Measurements from ENCODE around the gene RAB43.

Gene RAB43

GRCh38 chr3:129050556-129051295 is 70.9 kb downstream of the RAB43 start:
- Mint-ChIP-seq H3K27ac (no peak overlapping the region), H3K4me1 (ENCODE audit: low read depth) (peaks cover 6% of the 10 kb centered on the region), H3K27me3 (ENCODE audit: low read depth) (peaks cover 10% of the 10 kb centered on the region), H3K9me3 (peaks cover 7% of the 10 kb centered on the region), H3K4me3 (no peak overlapping the region), H3K36me3 (ENCODE audit: low read depth) (peaks cover 6% of the 10 kb centered on the region)

- peak overlapping the region; percentile 28 for H3K4me3 Mint-ChIP-seq
These were observed 74.1 kb downstream of the RAB43 start for GRCh38 chr3:129047553-129047839.

GRCh38 chr3:129046732-129047552 is 74.7 kb downstream of the RAB43 start:
- peaks cover 9% of the 10 kb centered on the region for H3K36me3 Mint-ChIP-seq (ENCODE audit: low read depth)
- H3K4me3 Mint-ChIP-seq: peak overlapping the region; percentile 28
- H3K27ac Mint-ChIP-seq: no peak overlapping the region
- H3K4me1 Mint-ChIP-seq (ENCODE audit: low read depth): peaks cover 1% of the 10 kb centered on the region
- peaks cover 41% of the 10 kb centered on the region for H3K27me3 Mint-ChIP-seq (ENCODE audit: low read depth)
- peaks cover 7% of the 10 kb centered on the region for H3K9me3 Mint-ChIP-seq

More at GRCh38 chr3:129047553-129047839, 74.1 kb downstream of the RAB43 start:
- Mint-ChIP-seq H3K9me3 (peaks cover 7% of the 10 kb centered on the region), H3K27ac (no peak overlapping the region), H3K36me3 (ENCODE audit: low read depth) (peaks cover 6% of the 10 kb centered on the region), H3K27me3 (ENCODE audit: low read depth) (peaks cover 35% of the 10 kb centered on the region), H3K4me1 (ENCODE audit: low read depth) (peaks cover 1% of the 10 kb centered on the region)

DNA sequence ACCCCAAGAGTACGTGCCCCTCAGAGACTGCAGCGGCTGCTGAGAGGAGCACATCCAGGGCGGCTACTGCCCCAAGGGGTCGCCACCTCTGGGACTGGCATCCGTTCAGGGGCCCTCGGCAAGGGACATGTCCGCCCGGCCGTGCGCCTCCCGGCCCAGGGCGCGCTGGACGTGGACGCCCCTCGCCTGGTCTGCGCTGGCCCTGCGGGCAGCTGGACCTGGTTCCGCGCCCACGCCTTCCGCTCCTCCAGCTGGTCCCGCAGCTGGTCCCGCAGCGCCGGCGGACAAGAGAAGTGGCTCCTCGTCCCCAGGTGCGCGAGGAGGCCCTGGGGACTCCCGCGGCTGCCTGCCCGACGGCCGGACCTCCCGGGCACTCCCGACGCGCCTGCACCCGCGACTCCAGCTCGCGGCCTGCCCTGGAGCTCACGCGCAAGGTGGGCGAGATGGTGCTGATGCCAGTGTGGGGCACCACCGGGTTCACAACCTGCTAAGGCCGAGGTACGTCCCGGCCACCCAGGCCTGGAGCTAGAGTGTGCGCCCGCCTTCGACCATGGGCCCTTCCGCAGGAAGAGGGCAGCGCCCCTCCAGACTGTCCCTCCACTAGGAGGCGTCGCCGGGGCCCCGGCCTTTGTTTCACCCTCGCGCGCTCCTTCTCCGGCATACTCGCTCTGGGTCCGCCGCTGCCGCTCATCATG is 75.4 kb downstream of the RAB43 start:
- peaks cover 7% of the 10 kb centered on the region for H3K9me3 Mint-ChIP-seq
- H3K27me3 Mint-ChIP-seq (ENCODE audit: low read depth): peaks cover 48% of the 10 kb centered on the region
- H3K27ac Mint-ChIP-seq: no peak overlapping the region
- H3K4me3 Mint-ChIP-seq: peak overlapping the region; percentile 26
- H3K4me1 Mint-ChIP-seq (ENCODE audit: low read depth): peaks cover 1% of the 10 kb centered on the region
- peaks cover 9% of the 10 kb centered on the region for H3K36me3 Mint-ChIP-seq (ENCODE audit: low read depth)

DNA sequence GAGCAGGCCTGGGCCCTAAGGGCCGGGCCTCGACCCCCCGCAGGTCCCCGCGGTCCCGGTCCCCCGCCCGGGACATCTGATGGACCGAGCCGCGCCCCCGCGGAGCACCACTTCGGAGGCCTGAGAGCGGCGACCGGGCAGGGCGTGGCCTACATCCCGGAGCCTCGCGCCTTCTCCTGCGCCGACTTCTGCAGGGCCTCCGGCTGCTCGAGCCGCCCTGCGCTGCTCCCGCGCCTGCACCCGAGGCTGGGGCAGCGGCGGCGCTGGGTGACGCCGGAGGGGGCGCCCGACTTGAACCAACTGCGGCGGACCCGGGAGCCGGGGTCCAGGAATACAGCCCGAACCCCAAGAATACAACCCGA is 75.9 kb downstream of the RAB43 start:
- H3K4me3 Mint-ChIP-seq: peak overlapping the region; percentile 33
- no peak overlapping the region for H3K27ac Mint-ChIP-seq
- peaks cover 1% of the 10 kb centered on the region for H3K4me1 Mint-ChIP-seq (ENCODE audit: low read depth)
- peaks cover 7% of the 10 kb centered on the region for H3K9me3 Mint-ChIP-seq
- peaks cover 9% of the 10 kb centered on the region for H3K36me3 Mint-ChIP-seq (ENCODE audit: low read depth)
- peaks cover 49% of the 10 kb centered on the region for H3K27me3 Mint-ChIP-seq (ENCODE audit: low read depth)

DNA sequence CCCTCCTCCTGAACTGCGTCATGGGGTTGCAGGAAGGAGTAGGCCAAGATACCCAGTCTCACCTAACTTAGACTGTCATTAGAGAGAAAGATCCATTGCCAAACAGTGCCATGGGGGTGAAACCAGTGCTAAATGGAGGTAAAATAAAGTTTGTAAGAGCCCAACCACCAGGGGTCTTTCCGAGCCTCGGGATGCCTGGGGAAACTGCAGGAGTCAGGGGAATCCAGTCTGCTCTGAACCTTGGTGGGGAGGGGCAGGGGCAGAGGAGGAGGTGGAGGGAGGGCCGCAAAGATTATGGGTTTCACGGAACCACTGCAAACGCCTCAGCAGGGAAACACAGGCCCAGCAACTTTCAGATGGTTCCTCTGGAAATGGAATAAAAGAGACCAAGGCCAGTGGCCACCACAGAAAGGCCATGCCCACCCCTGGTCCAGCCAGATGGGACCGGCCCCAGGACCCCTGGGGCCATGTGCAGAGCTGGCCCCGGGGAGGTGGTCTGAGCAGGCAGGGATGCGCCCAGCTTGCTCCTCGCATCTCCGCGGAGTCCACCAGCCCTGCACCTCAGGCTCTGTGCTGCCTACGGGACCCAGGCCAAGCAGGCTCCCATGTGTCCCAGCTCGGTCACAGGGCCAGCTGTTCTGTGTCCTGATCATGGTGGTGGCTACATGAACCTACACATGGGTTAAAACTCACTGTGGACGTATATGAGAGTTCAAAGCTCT is 80.9 kb downstream of the RAB43 start:
- H3K9me3 Mint-ChIP-seq: no peaks in the 10 kb centered on the region
- H3K4me3 Mint-ChIP-seq: no peak overlapping the region
- H3K36me3 Mint-ChIP-seq (ENCODE audit: low read depth): peaks cover 3% of the 10 kb centered on the region
- peaks cover 50% of the 10 kb centered on the region for H3K27me3 Mint-ChIP-seq (ENCODE audit: low read depth)
- no peak overlapping the region for H3K27ac Mint-ChIP-seq
- H3K4me1 Mint-ChIP-seq (ENCODE audit: low read depth): peaks cover 1% of the 10 kb centered on the region

- Mint-ChIP-seq H3K36me3 (ENCODE audit: low read depth) (peaks cover 3% of the 10 kb centered on the region), H3K9me3 (no peaks in the 10 kb centered on the region), H3K27me3 (ENCODE audit: low read depth) (peaks cover 46% of the 10 kb centered on the region), H3K27ac (no peak overlapping the region), H3K4me3 (no peak overlapping the region), H3K4me1 (ENCODE audit: low read depth) (no peaks in the 10 kb centered on the region)
These were observed 81.6 kb downstream of the RAB43 start for GRCh38 chr3:129040039-129040336.

DNA sequence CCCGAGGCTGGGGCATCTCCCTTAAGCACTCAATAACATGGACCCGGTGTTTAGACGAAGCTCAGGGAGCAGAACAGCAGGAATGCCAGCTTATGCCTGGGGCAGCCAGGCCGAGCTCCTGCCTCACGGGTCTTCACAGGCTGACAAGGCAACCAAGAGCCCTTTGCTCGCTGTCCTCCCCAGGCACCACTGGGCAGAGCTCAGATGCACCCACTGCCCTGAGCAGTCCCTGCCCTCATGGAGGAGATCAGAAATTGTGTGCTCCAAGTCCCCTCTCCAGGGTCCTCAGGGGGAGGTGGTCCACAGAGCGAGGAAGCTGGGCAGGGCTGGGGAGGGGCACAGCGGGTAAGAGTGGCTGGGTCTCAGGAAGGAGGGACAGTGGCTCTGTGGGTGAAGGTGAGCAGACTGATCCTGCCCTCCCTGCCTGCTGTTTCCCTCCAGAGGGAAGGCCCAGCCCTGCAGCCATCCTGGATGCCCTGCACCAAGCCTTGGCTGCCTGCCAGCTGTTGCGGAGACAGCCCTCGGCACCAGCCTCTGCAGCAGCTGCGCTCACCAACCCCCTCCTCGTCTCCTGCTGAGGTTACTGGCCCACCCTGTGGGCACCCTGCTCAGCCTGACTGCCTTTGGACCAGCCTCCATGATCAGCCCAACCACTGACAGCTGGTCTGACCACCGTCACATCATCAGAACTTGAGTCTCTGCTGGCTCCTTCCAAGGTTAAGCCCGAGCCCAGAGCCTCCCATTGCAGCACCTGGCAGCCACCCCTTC is 82.1 kb downstream of the RAB43 start:
- H3K4me3 Mint-ChIP-seq: no peak overlapping the region
- H3K36me3 Mint-ChIP-seq (ENCODE audit: low read depth): peaks cover 3% of the 10 kb centered on the region
- H3K27ac Mint-ChIP-seq: no peak overlapping the region
- no peaks in the 10 kb centered on the region for H3K4me1 Mint-ChIP-seq (ENCODE audit: low read depth)
- H3K9me3 Mint-ChIP-seq: no peaks in the 10 kb centered on the region
- peaks cover 42% of the 10 kb centered on the region for H3K27me3 Mint-ChIP-seq (ENCODE audit: low read depth)

GRCh38 chr3:129038121-129038855 is 83.3 kb downstream of the RAB43 start:
- peaks cover 33% of the 10 kb centered on the region for H3K27me3 Mint-ChIP-seq (ENCODE audit: low read depth)
- no peaks in the 10 kb centered on the region for H3K4me1 Mint-ChIP-seq (ENCODE audit: low read depth)
- H3K27ac Mint-ChIP-seq: no peak overlapping the region
- H3K9me3 Mint-ChIP-seq: no peaks in the 10 kb centered on the region
- H3K36me3 Mint-ChIP-seq (ENCODE audit: low read depth): peaks cover 3% of the 10 kb centered on the region
- no peak overlapping the region for H3K4me3 Mint-ChIP-seq
